DOHH2 (cell line): Measurements from ENCODE around the gene METTL21C.

ENCODE experiments used
- CTCF ChIP-seq: fragments of 200-600 bp; sonication (generic); IDR thresholded peaks from one replicate; pipeline ENCODE4 v1.5.1; 2014; ENCODE audit warnings: antibody characterized with exemption, mild to moderate bottlenecking, low read depth, low read length; ENCODE audit not compliant: poor library complexity, severe bottlenecking
- EZH2phosphoT487 ChIP-seq: fragments of 200-600 bp; sonication (generic); IDR thresholded peaks from 2 replicates; pipeline ENCODE4 v1.6.1; 2017; ENCODE audit warnings: borderline replicate concordance, mild to moderate bottlenecking, antibody characterized with exemption, low read length, moderate library complexity, mixed read lengths

GRCh38 chr13:102670130-102670529 is 24.7 kb downstream of the METTL21C start:
- no peak for TF ChIP-seq CTCF
- no peak for TF ChIP-seq EZH2phosphoT487
